GM21786 (cell line): ENCODE measurements around the gene RAMACL.
"Not testable (repeated sequence)": the region's sequence is repeated elsewhere in the genome, so short reads cannot be mapped to it uniquely, and the experiment has no call there.

Experiments used
- ATAC-seq: cut with Tn5 transposase; IDR thresholded peaks from one replicate; pipeline ENCODE4 v1.9.1; 2021; ENCODE audit not compliant: unreplicated experiment

RAMACL gene

GRCh38 chr6:166596776-166597507 is 10.5 kb upstream of the RAMACL start:
- no peak for ATAC-seq

GRCh38 chr6:166595949-166596348 is 9.5 kb upstream of the RAMACL start:
- ATAC-seq, result no peak

- ATAC-seq, result no peak
Observed at GRCh38 chr6:166595061-166595780, 8.7 kb upstream of the RAMACL start.

GRCh38 chr6:166592821-166593220 is 6.3 kb upstream of the RAMACL start:
- ATAC-seq, result no peak

- ATAC-seq, result no peak
Observed at GRCh38 chr6:166591961-166592520, 5.6 kb upstream of the RAMACL start.

GRCh38 chr6:166591026-166591425 is 4.5 kb upstream of the RAMACL start:
- no peak for ATAC-seq

- no peak for ATAC-seq
Observed at GRCh38 chr6:166589786-166590574, 3.5 kb upstream of the RAMACL start.

GRCh38 chr6:166589337-166589731 is 2.9 kb upstream of the RAMACL start:
- peak; percentile 34 for ATAC-seq

GRCh38 chr6:166588691-166589336 is 2.3 kb upstream of the RAMACL start:
- no peak for ATAC-seq

GRCh38 chr6:166587631-166588413 is 1.3 kb upstream of the RAMACL start:
- ATAC-seq, result peak; percentile 78

GRCh38 chr6:166584853-166585429 is 1.5 kb downstream of the RAMACL start:
- no peak for ATAC-seq

- ATAC-seq, result no peak
Observed at GRCh38 chr6:166584155-166584554, 2.3 kb downstream of the RAMACL start.

GRCh38 chr6:166583230-166583965 is 3.1 kb downstream of the RAMACL start:
- no peak for ATAC-seq

- ATAC-seq, result no peak
Observed at GRCh38 chr6:166582258-166582657, 4.2 kb downstream of the RAMACL start.

- not testable (repeated sequence) for ATAC-seq
Observed at GRCh38 chr6:166581801-166582200, 4.7 kb downstream of the RAMACL start.

- no peak for ATAC-seq
Observed at GRCh38 chr6:166581091-166581511, 5.4 kb downstream of the RAMACL start.

GRCh38 chr6:166580076-166581050 is 6.1 kb downstream of the RAMACL start:
- ATAC-seq, result no peak
